ENCODE data around the gene CATSPER1. TPM values are rescaled to one million over a fixed set of nuclear protein-coding genes. Genes with fewer than 3 reads are reported as not detected.

CATSPER1 gene
- not detected for total RNA-seq

DNA sequence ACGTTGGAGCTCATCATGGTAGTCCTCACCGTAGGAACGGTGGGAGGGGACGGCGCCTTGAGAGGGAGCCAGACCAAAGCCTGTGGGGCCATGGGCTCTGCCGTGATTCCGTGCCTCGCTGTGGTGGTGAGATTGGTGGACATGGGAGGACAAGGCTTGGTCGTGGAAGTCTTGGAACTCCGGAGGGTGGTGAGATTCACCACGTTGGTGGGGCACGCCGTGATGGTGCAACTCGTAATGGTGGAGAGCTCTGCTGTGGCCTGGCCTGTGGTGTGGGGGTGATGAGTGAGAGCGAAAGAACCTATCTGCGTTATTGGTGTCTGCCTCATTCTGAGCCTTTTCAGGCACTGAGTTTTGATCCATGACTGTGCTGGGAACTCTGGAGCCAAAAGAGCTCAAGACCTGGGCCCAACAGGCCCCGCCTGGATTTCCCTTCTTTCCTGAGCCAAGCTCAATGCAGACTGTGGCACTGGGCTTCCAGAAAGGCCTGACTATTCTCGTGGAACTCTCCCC lies at the start of gene CATSPER1:
TSS of gene CATSPER1 (minus strand) at position 463 of the 513 bp plus-strand sequence. CDS start at position 363, 100 bp downstream.
- DNase-seq: no peak

DNA sequence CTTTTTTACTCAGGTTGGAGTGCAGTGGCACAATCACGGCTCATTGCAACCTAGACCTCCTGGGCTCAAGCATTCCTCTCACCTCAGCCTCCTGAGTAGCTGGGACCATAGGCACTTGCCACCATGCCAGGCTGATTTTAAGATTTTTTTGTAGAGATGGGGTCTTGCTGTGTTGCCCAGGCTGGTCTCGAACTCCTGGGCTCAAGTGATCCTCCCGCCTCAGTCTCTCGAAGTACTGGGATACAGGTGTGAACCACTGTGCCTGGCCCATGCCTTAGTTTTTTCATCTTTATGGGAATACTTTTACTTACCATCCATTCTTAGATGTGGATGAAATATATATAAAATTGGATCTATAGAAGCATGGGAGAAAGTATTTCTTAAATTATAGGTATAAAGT lies 49.0 kb upstream of the CATSPER1 start:
- no peak for DNase-seq

DNA sequence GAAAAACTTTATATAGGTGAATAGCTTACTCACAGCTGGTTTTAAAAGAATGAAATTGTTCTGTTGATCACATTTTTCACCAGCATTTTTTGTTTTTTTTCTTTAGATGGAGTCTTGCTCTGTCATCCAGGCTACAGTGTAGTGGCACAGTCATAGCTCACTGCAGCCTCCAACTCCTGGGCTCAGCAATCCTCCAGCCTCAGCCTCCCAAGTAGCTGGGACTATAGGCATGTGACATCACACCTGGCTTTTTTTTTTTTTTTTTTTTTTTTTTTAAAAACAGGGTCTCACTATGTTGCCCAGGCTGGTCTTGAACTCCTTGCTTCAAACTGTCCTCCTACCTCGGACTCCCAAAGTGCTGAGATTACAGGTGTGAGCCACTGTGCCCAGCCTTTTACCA lies 47.4 kb upstream of the CATSPER1 start:
- no peak for DNase-seq

DNA sequence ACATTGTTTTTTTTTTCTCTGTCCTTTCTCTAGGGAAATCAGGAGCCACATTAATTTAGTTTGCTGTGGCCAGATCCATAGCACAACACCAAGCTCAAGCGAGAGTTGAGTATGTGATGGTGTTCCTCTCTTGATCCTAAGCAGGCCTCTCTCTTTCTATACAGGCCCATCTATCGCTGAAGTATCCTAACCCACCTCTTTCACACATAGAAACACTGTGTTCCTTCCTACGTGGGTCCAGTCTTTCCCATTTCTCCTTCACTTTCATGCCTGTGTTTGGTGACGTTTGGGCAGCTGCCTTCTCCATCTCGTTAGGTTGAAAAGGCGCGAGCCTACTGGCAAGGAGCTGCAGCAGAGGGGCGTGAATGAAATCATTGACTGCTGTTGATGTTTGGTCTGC lies 46.2 kb upstream of the CATSPER1 start:
- no peak for DNase-seq

DNA sequence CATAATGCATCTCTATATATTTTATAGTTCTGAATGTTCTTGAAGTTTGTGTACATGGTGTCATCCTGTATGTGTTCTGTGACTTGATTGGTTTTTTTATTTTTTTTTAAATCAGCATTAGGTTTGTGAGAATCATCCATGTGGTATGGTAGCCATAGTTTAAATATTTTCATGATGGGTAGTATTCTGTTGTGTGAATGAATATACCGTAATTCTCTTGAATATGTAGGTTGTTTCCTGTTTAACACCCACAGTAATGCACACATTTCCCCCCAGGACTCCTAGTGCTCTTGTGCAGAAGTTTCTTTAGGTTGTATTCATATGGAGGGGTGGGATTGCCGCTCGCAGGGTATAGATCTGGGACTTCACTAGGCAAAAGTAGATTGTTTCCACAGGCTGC lies 45.8 kb upstream of the CATSPER1 start:
- no peak for DNase-seq

DNA sequence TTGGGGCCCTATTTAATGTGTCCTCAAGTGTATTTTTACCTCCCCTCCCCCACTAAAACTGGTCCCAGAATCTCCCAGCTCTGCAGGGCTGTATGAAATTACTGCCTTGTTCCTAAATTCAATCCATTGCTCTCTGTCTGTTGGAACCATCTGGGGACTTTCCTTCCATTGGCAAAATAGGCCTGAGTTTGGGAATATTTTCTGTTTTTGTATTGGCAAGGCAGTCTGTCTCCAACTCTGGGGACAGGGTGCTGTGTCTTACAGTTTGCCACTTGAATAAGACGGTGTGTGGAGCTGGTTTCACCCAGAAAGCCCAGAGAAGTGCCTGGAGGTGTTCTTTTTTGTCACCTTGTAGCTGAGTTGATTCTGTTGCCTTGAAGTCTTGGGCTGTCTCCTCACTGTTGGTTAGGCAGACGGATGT lies 45.1 kb upstream of the CATSPER1 start:
- DNase-seq: no peak

DNA sequence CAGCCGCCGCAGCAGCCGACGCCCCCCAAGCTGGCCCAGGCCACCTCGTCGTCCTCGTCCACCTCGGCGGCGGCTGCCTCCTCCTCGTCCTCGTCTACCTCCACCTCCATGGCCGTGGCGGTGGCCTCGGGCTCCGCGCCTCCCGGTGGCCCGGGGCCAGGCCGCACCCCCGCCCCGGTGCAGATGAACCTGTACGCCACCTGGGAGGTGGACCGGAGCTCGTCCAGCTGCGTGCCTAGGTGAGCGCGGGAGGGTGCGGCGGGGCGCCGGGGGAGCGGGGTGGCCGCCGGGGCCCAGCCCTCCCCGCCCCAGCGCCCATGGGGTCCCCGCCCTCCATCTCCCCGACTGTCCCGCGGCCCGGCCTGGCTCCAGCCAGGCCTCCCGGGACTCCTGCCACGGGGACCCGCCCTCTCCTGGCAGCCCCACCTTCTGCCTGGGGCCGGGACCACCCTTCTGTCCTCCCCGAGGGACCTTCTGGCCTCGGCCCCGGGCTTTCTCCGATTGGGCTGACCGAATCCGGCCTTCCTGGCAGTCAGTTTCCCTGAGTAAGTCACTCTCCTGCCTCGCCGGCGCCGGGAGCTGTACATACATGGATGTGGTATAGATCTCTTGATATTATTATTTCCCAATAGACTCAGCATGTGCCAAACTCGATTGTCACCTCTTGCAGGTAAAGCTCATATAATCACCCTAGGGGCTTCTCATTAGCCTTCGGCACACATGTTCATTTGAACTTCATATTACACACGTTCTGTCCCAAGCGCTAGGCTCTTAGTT lies 44.5 kb upstream of the CATSPER1 start:
- DNase-seq: peak; percentile 45

DNA sequence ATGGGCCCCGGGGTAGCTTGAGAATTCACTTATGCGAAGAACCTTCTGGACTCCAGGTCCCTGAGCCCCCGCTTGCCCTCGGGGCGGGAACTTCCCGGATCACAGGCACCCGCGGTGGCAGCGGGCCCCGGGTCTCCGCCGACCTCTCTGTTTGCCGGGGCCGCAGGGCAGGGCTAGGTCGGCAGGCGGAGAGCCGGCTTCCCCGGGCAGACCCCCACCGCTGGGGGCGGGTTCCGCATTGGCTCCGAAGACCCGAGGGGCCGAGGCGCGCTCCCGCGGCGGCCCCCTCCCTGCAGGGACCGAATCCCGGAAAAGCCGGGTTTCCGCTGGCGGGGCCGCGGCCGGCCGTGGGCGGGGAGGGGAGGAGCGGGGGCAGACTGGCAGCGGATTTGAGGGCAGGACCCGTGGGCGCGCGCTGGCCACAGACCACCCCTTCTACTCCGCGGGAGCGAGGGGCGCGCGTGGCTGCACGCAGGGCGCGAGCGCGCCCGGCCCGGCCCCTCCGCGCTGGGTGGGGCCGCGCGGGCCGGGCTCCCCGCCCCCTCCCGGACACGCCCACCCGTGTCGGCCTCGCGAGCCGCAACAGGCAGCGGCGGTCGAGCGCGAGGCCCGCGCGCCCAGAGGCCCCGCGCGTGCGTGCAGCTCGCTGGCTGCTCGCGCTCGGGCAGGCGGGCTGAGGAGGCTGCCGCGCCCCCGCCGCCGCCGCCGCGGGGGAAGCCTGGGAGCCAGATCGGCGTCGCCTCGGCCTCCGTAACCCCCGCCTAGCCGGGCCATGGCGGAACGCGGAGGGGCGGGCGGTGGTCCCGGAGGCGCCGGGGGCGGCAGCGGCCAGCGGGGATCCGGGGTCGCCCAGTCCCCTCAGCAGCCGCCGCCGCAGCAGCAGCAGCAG lies 43.7 kb upstream of the CATSPER1 start, which contains the start of gene PACS1:
TSS of gene PACS1 (plus strand) at position 558 of the 889 bp plus-strand sequence. CDS start at position 773, 215 bp downstream.
- peak; percentile 86 for DNase-seq

DNA sequence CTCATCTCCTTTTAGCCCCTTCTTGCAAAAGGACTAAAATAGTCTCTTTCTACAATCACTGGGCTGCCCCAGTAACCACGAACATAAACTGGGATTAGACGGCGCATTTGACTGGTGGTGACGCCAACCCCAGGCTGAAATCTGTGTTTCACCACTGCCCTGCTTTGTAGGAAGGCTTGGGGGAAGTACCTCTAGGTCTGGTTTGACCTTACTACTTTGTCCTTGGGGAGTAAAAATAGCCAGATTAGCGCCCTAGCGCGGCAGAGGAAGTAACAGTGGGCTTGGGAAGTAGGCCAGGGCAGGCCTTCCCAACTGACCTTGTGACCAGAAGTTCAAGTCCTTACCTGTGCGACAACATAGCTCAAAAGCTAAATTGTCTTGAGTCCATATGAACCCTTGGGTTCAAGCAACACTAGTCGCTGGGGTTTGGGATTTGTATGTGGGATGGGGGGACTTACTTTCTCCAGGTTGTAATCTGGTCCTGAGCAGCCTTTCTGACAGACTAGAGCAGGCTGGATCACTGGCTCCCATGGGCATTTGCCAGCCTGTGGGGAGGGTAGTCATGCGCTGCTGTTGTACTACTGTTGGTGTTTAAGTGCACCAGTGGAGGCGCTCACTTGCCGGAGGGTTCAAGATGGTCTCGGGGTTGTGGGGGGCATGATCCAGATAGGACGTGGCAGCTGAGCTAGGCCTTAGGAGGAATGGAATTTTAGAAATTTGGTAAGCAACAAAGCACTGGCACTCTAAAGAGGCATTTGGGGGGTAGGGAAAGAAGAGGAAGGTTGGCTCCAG lies 42.8 kb upstream of the CATSPER1 start:
- DNase-seq: peak; percentile 50

DNA sequence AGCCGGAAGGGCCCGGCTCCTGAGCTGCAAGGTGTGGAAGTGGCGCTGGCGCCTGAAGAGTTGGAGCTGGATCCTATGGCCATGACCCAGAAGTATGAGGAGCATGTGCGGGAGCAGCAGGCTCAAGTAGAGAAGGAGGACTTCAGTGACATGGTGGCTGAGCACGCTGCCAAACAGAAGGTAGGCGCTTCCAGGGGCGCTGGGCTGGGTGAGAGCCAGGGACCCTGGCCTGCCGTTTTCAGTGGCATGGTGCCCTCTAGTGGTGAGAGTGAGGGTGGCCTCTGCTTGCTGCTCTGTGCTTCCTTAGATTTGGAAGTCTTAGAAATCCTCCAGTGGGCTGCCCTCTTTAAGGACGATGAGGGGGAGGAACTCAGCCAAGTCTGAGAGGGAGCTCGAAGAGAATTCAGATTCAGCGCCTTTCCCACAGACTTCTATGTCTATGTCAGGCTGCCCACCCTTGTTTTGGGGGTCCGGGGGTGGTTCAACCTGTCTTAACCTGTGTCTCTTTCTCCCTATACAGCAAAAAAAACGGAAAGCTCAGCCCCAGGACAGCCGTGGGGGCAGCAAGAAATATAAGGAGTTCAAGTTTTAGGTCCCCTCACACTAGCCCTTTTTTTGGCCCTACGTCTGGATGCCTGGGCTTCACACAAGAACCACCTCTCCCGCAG lies 42.0 kb upstream of the CATSPER1 start:
- DNase-seq: peak; percentile 88

DNA sequence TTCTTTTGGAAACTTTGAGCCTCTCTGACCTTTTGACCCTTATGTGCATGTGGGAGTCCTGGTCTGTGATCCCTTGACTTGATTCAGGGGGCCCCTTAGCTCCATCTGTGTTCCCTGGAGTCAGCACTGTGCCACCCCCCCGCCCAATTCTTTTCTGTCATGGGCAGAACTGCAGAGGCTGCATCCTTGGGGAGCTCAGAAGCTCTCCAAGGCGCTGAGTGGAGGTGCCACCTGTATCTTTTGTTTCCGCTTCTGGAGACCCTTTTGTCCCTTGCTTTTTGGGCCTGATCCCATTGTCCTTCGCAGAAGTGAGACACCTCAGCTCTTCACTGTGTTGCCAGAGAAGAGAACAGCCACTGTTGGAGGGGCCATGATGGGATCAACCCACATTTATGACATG lies 41.4 kb upstream of the CATSPER1 start:
- DNase-seq: no peak

DNA sequence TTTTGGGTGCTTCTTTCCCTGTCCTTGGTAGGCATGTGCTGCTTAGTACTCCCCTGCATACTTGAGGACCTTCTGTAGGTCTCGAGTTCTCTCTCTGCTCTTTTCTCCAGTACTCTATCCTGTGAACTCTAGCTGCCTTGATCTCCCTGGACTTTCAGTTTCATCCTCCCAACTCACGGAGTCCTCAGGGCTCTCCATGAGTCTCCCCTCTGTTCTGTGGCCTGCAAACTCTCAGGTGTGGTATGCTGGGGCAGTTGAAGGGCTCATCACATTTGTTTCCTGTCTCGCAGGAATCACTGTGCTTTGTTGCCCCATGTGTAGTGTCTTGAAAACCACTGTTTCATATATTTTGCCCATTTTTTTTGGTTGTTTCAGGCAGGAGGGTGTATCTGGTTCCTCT lies 40.5 kb upstream of the CATSPER1 start:
- DNase-seq: no peak

DNA sequence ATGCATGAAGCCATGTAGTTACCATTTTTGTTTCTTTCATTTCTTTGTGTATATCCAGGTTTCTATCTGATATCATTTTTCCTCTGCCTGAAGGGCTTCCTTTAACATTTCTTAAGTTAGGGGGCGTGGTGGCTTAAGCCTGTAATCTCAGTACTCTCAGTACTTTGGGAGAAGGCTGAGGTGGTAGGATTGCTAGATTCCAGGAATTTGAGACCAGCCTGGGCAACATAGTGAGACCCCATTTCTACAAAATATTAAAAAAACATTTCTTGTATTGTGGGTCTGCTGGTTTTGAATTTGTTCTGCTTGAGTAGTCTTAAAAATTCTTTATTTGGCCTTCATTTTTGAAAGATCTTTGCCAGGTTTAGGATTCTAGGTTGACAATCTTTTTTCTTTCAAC lies 38.3 kb upstream of the CATSPER1 start:
- no peak for DNase-seq

DNA sequence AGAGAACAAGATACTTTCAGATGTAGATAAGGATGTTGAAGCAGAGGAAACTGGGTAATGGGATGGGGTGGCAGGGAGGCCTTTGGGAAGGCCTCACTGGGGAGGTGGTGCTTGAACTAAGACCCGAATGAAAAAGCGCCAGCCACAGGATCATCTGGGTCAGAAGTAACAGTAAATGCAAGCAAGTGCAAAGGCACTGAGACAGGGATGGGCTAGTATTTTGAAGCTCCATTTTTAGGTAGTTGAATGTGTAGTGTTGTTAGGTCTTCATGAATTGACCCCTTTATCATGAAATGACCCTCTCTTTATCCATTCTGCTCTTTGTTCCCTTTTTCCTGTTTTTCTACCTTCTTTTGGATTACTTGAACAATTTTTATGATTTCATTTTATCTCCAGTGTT lies 37.6 kb upstream of the CATSPER1 start:
- DNase-seq: no peak

DNA sequence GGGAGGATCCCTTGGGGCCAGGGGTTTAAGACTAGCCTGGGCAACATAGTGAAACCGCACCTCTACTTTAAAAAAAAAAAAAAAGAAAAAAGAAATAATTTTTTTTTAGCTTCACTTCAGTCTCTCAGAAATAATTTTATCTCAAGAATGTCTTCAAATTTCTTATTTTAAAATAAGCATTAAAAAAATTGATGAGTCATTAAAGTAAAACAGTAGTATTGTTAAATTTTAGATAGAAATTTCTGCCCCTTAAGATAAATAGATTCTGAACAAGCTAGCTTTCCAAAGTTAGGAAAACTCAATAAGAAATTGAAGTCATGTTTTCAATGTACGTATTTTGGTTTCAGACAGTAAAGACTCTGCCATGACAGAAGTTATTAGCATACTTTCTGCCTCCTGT lies 36.1 kb upstream of the CATSPER1 start:
- DNase-seq: no peak

DNA sequence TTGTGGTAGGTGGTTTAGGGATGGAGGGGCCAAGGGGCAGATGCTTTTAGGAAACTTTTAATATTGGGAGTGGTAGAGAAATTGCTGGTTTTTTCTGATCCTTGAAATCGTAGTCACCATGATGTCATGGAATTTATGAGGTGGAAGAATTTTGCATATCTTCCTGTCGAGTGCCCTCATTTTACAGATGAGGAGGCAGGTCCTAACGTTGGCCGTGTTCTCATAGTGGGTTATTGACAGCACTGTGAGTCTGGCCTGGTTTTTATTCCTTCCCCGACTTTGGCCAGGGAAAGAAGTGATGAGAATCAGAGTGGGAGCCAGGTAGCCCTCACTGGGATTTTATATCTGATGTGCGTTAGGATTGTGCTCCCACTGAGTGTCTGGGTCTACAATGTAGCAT lies 35.0 kb upstream of the CATSPER1 start:
- DNase-seq: no peak

DNA sequence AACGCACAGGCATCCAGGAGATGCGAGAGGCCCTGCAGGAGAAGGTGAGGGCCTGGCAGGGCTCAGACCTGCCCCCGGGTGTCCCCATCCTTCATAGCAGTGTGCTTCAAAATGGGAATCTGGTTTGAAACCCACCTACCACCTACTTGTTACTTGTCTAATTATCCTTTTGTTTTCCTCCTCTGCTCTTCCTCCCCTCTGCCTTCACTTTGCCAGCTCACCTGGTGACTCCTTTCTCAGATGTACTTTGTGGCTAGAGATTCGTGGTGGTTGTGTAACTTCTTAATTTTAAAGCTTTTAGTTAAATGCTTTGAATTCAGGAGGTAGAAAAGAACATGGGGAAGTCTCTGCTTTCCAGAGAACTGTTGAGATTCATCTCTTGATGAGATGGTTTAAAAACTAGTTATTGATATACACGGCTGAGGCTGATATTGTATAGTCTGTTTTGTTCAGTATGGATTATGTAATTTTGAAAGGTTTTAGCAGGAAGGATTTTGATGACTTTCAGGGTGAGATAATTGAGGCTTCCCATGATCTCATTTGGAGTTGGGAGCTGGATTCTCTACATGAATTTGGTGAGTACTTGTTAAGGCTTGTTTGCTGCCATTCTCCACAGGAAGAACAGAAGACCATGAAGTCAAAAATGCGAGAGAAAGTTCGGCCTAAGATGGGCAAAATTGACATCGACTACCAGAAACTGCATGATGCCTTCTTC lies 33.8 kb upstream of the CATSPER1 start:
- DNase-seq: no peak

DNA sequence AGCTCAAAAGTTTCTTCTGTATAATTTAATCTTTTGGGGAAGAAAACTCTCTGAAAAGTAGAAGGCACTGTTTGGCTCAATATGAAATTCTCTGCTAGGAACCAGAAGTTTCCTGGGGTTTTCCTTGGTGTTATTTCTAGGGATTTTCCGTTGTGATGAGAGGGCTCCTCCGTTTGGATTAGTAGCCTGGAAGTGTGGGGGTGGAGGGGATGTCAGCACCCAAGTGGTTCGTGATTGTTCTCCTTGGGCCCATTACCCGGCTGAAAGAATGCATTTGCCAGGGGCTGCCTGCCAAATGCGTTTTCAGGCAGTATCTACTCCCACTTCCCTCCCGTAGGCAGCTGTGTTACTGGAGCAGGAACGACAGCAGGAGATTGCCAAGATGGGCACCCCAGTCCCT lies 30.2 kb upstream of the CATSPER1 start:
- no peak for DNase-seq

DNA sequence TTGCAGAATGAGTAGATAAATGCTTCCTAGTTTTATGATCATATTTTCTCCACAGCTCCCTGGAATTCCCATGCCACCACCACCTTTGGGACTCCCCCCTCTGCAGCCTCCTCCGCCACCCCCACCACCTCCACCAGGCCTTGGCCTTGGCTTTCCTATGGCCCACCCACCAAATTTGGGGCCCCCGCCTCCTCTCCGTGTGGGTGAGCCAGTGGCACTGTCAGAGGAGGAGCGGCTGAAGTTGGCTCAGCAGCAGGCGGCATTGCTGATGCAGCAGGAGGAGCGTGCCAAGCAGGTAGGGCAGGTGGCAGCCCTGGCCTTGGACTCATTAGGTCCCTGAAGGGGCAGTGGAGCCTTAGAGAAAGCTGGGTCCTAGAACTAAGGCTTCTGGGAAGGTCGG lies 28.7 kb upstream of the CATSPER1 start:
- DNase-seq: no peak

DNA sequence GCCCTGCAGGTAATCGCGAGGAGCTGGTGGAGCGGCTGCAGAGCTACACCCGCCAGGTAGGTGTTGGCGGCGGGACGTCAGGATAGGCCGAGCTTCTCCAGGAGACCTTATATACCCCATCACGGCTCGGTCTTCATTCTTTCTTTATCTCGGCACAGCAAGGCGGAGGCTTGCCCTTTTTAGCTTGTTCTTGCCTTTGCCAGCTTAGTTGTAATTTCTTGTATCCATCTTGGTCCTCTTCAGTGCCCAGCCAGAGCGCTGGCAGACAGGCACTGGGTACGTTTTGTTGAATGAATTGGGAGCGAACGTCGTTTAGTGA lies 26.3 kb upstream of the CATSPER1 start:
- DNase-seq: no peak
